Ovary (tissue), 9 donors: Measurements from ENCODE around the gene UBE2D1. TPM values are rescaled to one million over a fixed set of nuclear protein-coding genes. Genes with fewer than 3 reads are reported as not detected.

ENCODE experiments used
- DNase-seq, 5 donors: peaks; one replicate each; pipeline ENCODE4 v3.0.0-alpha.2; 2019 to 2020
- H3K27ac ChIP-seq, 2 donors: fragments of 200-600 bp; one replicate each; pipeline versions ENCODE4 v1.5.1 to v1.8.0; 2019 to 2022
- H3K27me3 ChIP-seq: fragments of 200-600 bp; one replicate; pipeline ENCODE4 v1.8.0; 2022
- H3K36me3 ChIP-seq: fragments of 200-600 bp; sonication (generic); one replicate; pipeline ENCODE4 v1.5.1; 2019
- H3K4me1 ChIP-seq: one replicate; pipeline ENCODE4 v1.8.1; 2013; ENCODE audit warnings: mild to moderate bottlenecking, moderate library complexity; ENCODE audit not compliant: insufficient read depth
- H3K4me3 ChIP-seq: fragments of 200-600 bp; sonication (generic); one replicate; pipeline ENCODE4 v1.5.1; 2017
- H3K9me3 ChIP-seq, 2 donors: fragments of 200-600 bp in 1 of 2; sonication (generic) in 1 of 2; one replicate each; pipeline versions ENCODE4 v1.5.1 to v1.8.1; 2013 to 2019; ENCODE audit warnings: mild to moderate bottlenecking in 1 of 2, moderate library complexity in 1 of 2
- CTCF ChIP-seq, 3 donors: fragments of 450-650 bp in 2 of 3; fragments of 200-600 bp in 1 of 3; IDR thresholded peaks; one replicate each; pipeline versions ENCODE4 v1.5.1 to v1.8.0; 2016 to 2022; ENCODE audit warnings: antibody characterized with exemption in 3 of 3, mild to moderate bottlenecking in 1 of 3
- EP300 ChIP-seq: sonication (generic); formaldehyde crosslinking; IDR thresholded peaks from one replicate; pipeline ENCODE4 v1.6.1; 2017; ENCODE audit warnings: antibody characterized with exemption
- POLR2A ChIP-seq: fragments of 450-650 bp; IDR thresholded peaks from one replicate; pipeline ENCODE4 v1.6.1; 2017; ENCODE audit warnings: antibody characterized with exemption, mild to moderate bottlenecking, moderate library complexity
- WGBS, 3 donors: extraction: QIAGEN DNeasy Blood & Tissue Kit in 1 of 3; methylation state at CpG; one replicate each; pipeline versions ENCODE4 v1.1.5 to v1.1.7; 2013 to 2017; 5-methylcytosine and 5-hydroxymethylcytosine counted together
- intact Hi-C, 4 donors: fragments of 100-400 bp; cut with DNase I; formaldehyde crosslinking; loops; one replicate each; pipeline versions ENCODE4 v1.11.0 to v1.15.1; 2022 to 2023
- polyA plus RNA-seq, 2 donors: library from polyadenylated mRNA; stranded (reverse); fragments of 200-250 nt in 1 of 2; fragments of 350-450 nt in 1 of 2; fragmentation: Illumina TruSeq in 1 of 2; extraction: RNeasy Lipid Tissue Mini Kit (QIAGEN cat#74804) in 1 of 2; gene quantifications; one replicate each; pipeline ENCODE4 v1.2.3, GENCODE V29; 2013 to 2014
- total RNA-seq, 7 donors: library from RNA; depleted of rRNA in 2 of 7; stranded (reverse); fragments of >200 nt in 2 of 7; fragmentation: NEBNext Ultra II Directional in 3 of 7; extraction: Animal tissue kit (Norgen Biotek cat#: 25700) in 3 of 7; gene quantifications; one replicate each; pipeline versions ENCODE4 v1.1.0 to v1.2.4, GENCODE V29; 2016 to 2023
- donor health status: DM: no; HTN: no; CAD: no; lungs with moderate emphysema.
- donor health status: DM: no; HTN: no; CAD: no.
- donor health status: Bipolar disorder and iron deficiency.
- donor health status: DM: yes; HTN: yes; CAD: no.
- donor health status: DM: no; HTN: no; CAD: no.
- donor health status: DM: yes; HTN: yes; CAD: no.

The UBE2D1 gene
- total and polyA plus RNA-seq, 9 donors, result 9.8 to 20.1 (median 14.1) TPM

GRCh38 chr10:58394471-58394870 lies 59.7 kb downstream of the UBE2D1 start:
- DNase-seq, result no peak
- TF ChIP-seq POLR2A (no peak), EP300 (no peak), CTCF (IDR thresholded peaks at IDR 0.05) (no peak)
- Histone ChIP-seq H3K4me3 (no peak overlapping the region), H3K36me3 (no peaks in the 10 kb centered on the region), H3K27me3 (no peaks in the 10 kb centered on the region), H3K9me3 (no peaks in the 10 kb centered on the region), H3K27ac (no peak overlapping the region), H3K4me1 (no peaks in the 10 kb centered on the region)
- intact Hi-C loops, result no loop called here

GRCh38 chr10:58396057-58396456 lies 61.3 kb downstream of the UBE2D1 start:
- Histone ChIP-seq H3K4me1 (no peaks in the 10 kb centered on the region), H3K9me3 (no peaks in the 10 kb centered on the region), H3K36me3 (no peaks in the 10 kb centered on the region), H3K4me3 (no peak overlapping the region), H3K27me3 (no peaks in the 10 kb centered on the region), H3K27ac (no peak overlapping the region)
- DNase-seq, result no peak
- intact Hi-C loops, result loop anchor here in 1 of 4 donors (5.0 kb wide), 1 partner anchor 726 kb away; no protein-coding TSS in a partner anchor
- TF ChIP-seq CTCF (IDR thresholded peaks at IDR 0.05) (no peak), POLR2A (no peak), EP300 (no peak)

- H3K27ac ChIP-seq, result no peak overlapping the region
- WGBS, 3 donors, result 78 to 89% (median 89%) methylated on average over 3 of the region's 3 CpGs
- no peak for DNase-seq
- H3K27me3 ChIP-seq, result no peaks in the 10 kb centered on the region
- intact Hi-C loops, result loop anchor here in 1 of 4 donors (5.0 kb wide), 1 partner anchor 724 kb away; no protein-coding TSS in a partner anchor
- H3K9me3 ChIP-seq, result no peaks in the 10 kb centered on the region
- H3K36me3 ChIP-seq, result no peaks in the 10 kb centered on the region
- H3K4me1 ChIP-seq, result no peaks in the 10 kb centered on the region
- TF ChIP-seq CTCF (IDR thresholded peaks at IDR 0.05), result no peak
- TF ChIP-seq EP300, result no peak
- H3K4me3 ChIP-seq, result no peak overlapping the region
Observed at GRCh38 chr10:58397830-58398229, 63.0 kb downstream of the UBE2D1 start.

GRCh38 chr10:58399410-58399809 lies 64.6 kb downstream of the UBE2D1 start:
- no peak overlapping the region for H3K4me3 ChIP-seq
- H3K36me3 ChIP-seq, result no peaks in the 10 kb centered on the region
- TF ChIP-seq CTCF (IDR thresholded peaks at IDR 0.05) (no peak), POLR2A (no peak), EP300 (no peak)
- intact Hi-C loops, result loop anchor here in 1 of 4 donors (5.0 kb wide), 1 partner anchor 723 kb away; no protein-coding TSS in a partner anchor
- no peak for DNase-seq
- no peaks in the 10 kb centered on the region for H3K4me1 ChIP-seq
- no peaks in the 10 kb centered on the region for H3K9me3 ChIP-seq
- no peak overlapping the region for H3K27ac ChIP-seq
- H3K27me3 ChIP-seq, result no peaks in the 10 kb centered on the region
- 86 to 94% (median 91%) methylated on average over 4 of the region's 4 CpGs for WGBS, 3 donors
